Fibroblast of villous mesenchyme (primary cell): ENCODE measurements around the gene CFAP61. TPM values are rescaled to one million over a fixed set of nuclear protein-coding genes. Genes with fewer than 3 reads are reported as not detected.

ENCODE experiments used
- DNase-seq: peaks from one replicate; pipeline ENCODE4 v3.0.0-alpha.2; 2010; ENCODE audit warnings: low read depth
- H3K4me3 ChIP-seq: 2 replicates; pipeline ENCODE4 v1.5.1; 2011; ENCODE audit warnings: low read depth, mild to moderate bottlenecking, low read length
- CTCF ChIP-seq: IDR thresholded peaks from 2 replicates; pipeline ENCODE4 v1.5.1; 2012; ENCODE audit warnings: low read depth, mild to moderate bottlenecking, low read length; ENCODE audit not compliant: insufficient read depth
- total RNA-seq: library from RNA; depleted of rRNA; stranded (reverse); fragments of >200 nt; gene quantifications from 2 replicates; pipeline ENCODE4 v1.2.3, GENCODE V29; 2012

Gene CFAP61
- total RNA-seq, 1 donor = 0.43 TPM

- no peak for TF ChIP-seq CTCF
- DNase-seq = no peak
- H3K4me3 ChIP-seq = no peak overlapping the region
Observed at GRCh38 chr20:20331817-20332216, 279.5 kb downstream of the CFAP61 start.

DNA sequence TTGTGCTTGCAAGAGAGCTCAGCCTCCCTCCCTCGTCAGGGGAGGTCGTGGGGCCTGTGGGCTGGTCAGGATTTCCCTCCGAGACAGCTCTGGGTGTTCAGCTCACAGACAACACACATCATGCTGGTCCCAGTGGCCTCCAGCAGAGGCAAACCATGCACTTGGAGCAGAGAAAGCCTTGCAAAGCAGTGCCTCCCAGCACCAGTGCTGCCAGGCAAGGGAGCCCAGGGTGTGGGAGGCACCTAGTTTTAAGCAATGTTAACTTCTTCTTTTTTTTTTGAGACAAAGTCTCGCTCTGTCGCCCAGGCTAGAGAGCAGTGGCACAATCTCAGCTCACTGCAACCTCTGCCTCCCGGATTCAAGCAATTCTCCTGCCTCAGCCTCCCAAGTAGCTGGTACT is 281.5 kb downstream of the CFAP61 start:
- TF ChIP-seq CTCF = no peak
- H3K4me3 ChIP-seq = no peak overlapping the region
- DNase-seq = no peak

DNA sequence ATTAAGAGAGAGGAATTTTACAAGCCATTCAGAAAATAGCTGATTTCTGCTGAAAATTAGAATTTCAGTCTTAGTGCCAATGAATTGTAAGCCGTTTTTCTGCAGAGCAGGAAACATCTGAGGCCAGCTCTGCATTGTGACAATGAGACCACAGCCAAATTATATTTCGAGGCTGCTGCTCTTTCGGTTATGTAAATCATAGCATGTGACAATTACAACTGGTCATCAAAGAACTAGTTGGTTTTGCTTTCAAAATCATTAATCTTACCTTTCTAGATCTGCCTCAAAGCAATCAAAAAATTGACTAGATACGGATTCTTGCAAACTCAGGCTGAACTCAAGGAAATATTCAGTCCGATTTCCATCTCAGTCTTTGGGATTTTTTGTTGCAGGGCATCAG is 282.2 kb downstream of the CFAP61 start:
- no peak for TF ChIP-seq CTCF
- H3K4me3 ChIP-seq = no peak overlapping the region
- no peak for DNase-seq

- no peak for TF ChIP-seq CTCF
- no peak for DNase-seq
- no peak overlapping the region for H3K4me3 ChIP-seq
Observed at GRCh38 chr20:20338133-20338730, 285.9 kb downstream of the CFAP61 start.

- TF ChIP-seq CTCF = no peak
- no peak overlapping the region for H3K4me3 ChIP-seq
- no peak for DNase-seq
Observed at GRCh38 chr20:20340443-20340842, 288.1 kb downstream of the CFAP61 start.

- DNase-seq = no peak
- no peak for TF ChIP-seq CTCF
- H3K4me3 ChIP-seq = no peak overlapping the region
Observed at GRCh38 chr20:20341371-20341770, 289.0 kb downstream of the CFAP61 start.

DNA sequence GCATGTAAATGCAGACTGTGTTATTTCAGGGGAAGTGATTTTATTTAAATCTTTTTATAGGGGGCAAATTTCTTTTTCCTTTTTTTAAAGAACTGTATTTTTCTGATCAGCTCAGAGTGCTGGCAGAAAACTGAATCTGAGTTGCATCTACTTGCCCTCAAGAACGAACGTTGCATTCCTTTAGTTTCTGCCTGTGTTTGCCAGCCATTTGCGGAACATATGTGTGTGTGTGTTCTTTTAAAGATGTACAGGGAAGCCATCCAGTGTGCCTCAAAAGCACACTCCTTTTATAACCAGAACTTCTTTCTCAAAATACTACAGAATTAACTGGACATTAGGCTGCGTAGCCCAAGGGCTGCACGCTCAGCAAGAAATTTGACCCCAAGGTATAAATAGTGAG is 289.7 kb downstream of the CFAP61 start:
- no peak for TF ChIP-seq CTCF
- no peak for DNase-seq
- no peak overlapping the region for H3K4me3 ChIP-seq
